Neural cell (in vitro differentiated cells): ENCODE results near the gene ASB18. TPM values are rescaled to one million over a fixed set of nuclear protein-coding genes. Genes with fewer than 3 reads are reported as not detected.

Source experiments
- H2AFZ ChIP-seq: fragments of 200-600, 300-800 bp; sonication (generic), shearing (Covaris generic); 2 replicates; pipeline ENCODE4 v1.6.0; 2014; ENCODE audit warnings: low read depth, mild to moderate bottlenecking, antibody characterized with exemption, low read length, moderate library complexity
- H3F3A ChIP-seq: fragments of 200-600 bp; shearing (Covaris generic); 2 replicates; pipeline ENCODE4 v1.6.1; 2016; ENCODE audit warnings: mild to moderate bottlenecking, moderate library complexity, mixed read lengths, antibody characterized with exemption, low read length; ENCODE audit not compliant: insufficient read depth, poor library complexity, severe bottlenecking
- H3K27ac ChIP-seq: fragments of 200-600, 300-800 bp; sonication (generic), shearing (Covaris generic); 2 replicates; pipeline ENCODE4 v1.5.1; 2014; ENCODE audit warnings: mild to moderate bottlenecking, low read length, moderate library complexity
- H3K27me3 ChIP-seq: fragments of 300-800, 200-600 bp; sonication (generic), shearing (Covaris generic); 2 replicates; pipeline ENCODE4 v1.6.0; 2014; ENCODE audit warnings: mild to moderate bottlenecking, low read depth, low read length, moderate library complexity; ENCODE audit not compliant: insufficient read depth
- H3K36me3 ChIP-seq: fragments of 300-800, 200-600 bp; sonication (generic), shearing (Covaris generic); 2 replicates; pipeline ENCODE4 v1.5.1; 2014; ENCODE audit warnings: mild to moderate bottlenecking, antibody characterized with exemption, low read length, moderate library complexity; ENCODE audit not compliant: insufficient read depth
- H3K4me2 ChIP-seq: fragments of 300-800, 200-600 bp; sonication (generic), shearing (Covaris generic); 2 replicates; pipeline ENCODE4 v1.6.0; 2014; ENCODE audit warnings: mild to moderate bottlenecking, low read length
- H3K4me3 ChIP-seq: fragments of 300-800, 200-600 bp; sonication (generic), shearing (Covaris generic); 2 replicates; pipeline ENCODE4 v1.5.1; 2014; ENCODE audit warnings: mild to moderate bottlenecking, low read length, moderate library complexity
- H3K79me2 ChIP-seq: fragments of 200-600 bp; shearing (Covaris generic); replicated peaks from 2 replicates; pipeline ENCODE4 v1.6.0; 2014; ENCODE audit warnings: mild to moderate bottlenecking, low read length, moderate library complexity; ENCODE audit not compliant: insufficient read depth
- H3K9ac ChIP-seq: fragments of 300-800, 200-600 bp; sonication (generic), shearing (Covaris generic); 2 replicates; pipeline ENCODE4 v1.6.1; 2016; ENCODE audit warnings: mild to moderate bottlenecking, low read length, mixed read lengths
- H3K9me2 ChIP-seq: fragments of 200-600 bp; shearing (Covaris generic); 2 replicates; pipeline ENCODE4 v1.6.1; 2016; ENCODE audit warnings: mild to moderate bottlenecking, low read length, mixed read lengths; ENCODE audit not compliant: insufficient read depth
- H3K9me3 ChIP-seq: fragments of 200-600, 300-800 bp; sonication (generic), shearing (Covaris generic); 2 replicates; pipeline ENCODE4 v1.6.1; 2016; ENCODE audit warnings: mild to moderate bottlenecking, mixed run types, low read length, moderate library complexity, mixed read lengths
- H4K20me1 ChIP-seq: fragments of 200-600 bp; shearing (Covaris generic); 2 replicates; pipeline ENCODE4 v1.6.1; 2016; ENCODE audit warnings: mild to moderate bottlenecking, mixed run types; ENCODE audit not compliant: insufficient read depth
- CTCF ChIP-seq: fragments of 450-650 bp; IDR thresholded peaks from 2 replicates; pipeline ENCODE4 v1.5.1; 2014; ENCODE audit warnings: antibody characterized with exemption, mild to moderate bottlenecking, moderate library complexity; ENCODE audit not compliant: poor library complexity, severe bottlenecking
- EP300 ChIP-seq: fragments of 450-650 bp; conservative IDR thresholded peaks from 2 replicates; pipeline ENCODE4 v1.6.1; 2014; ENCODE audit warnings: antibody characterized with exemption, mild to moderate bottlenecking, moderate library complexity; ENCODE audit not compliant: poor library complexity, severe bottlenecking
- EZH2 ChIP-seq: fragments of 200-600, 300-800 bp; shearing (Covaris generic), sonication (generic); IDR thresholded peaks from 2 replicates; pipeline ENCODE4 v1.6.1; 2014; ENCODE audit warnings: antibody characterized with exemption, low read length, borderline replicate concordance, mild to moderate bottlenecking; ENCODE audit not compliant: insufficient read depth, poor library complexity, severe bottlenecking
- MXI1 ChIP-seq: fragments of 450-650 bp; conservative IDR thresholded peaks from 2 replicates; pipeline ENCODE4 v1.6.1; 2014; ENCODE audit warnings: antibody characterized with exemption, mild to moderate bottlenecking; ENCODE audit not compliant: poor library complexity, severe bottlenecking
- POLR2AphosphoS5 ChIP-seq: IDR thresholded peaks from 2 replicates; pipeline ENCODE4 v1.6.1; 2012
- RAD21 ChIP-seq: fragments of 450-650 bp; conservative IDR thresholded peaks from 2 replicates; pipeline ENCODE4 v1.6.1; 2014; ENCODE audit warnings: antibody characterized with exemption, mild to moderate bottlenecking, moderate library complexity
- REST ChIP-seq: IDR thresholded peaks from 2 replicates; pipeline ENCODE4 v1.6.1; 2012; ENCODE audit warnings: borderline replicate concordance
- SMC3 ChIP-seq: fragments of 450-650 bp; conservative IDR thresholded peaks from 2 replicates; pipeline ENCODE4 v1.6.1; 2014; ENCODE audit warnings: antibody characterized with exemption, mild to moderate bottlenecking, moderate library complexity; ENCODE audit not compliant: poor library complexity
- TAF1 ChIP-seq: IDR thresholded peaks from 2 replicates; pipeline ENCODE4 v1.6.1; 2012; ENCODE audit warnings: low read depth
- polyA plus RNA-seq: library from polyadenylated mRNA; depleted of rRNA; stranded (reverse); fragments of >200 nt; gene quantifications from 2 replicates; pipeline ENCODE4 v1.2.3, GENCODE V29; 2014

ASB18 gene
- polyA plus RNA-seq, 1 donor from 2014 or later = not detected

GRCh38 chr2:236193026-236193425 is 71.2 kb downstream of the ASB18 start:
- no peak overlapping the region for H3K4me2 ChIP-seq
- H3F3A ChIP-seq = no peaks in the 10 kb centered on the region
- no peak for TF ChIP-seq SMC3
- TF ChIP-seq CTCF = no peak
- no peak for TF ChIP-seq REST
- no peak for TF ChIP-seq EP300
- TF ChIP-seq MXI1 = no peak
- no peak for TF ChIP-seq RAD21
- no peak for TF ChIP-seq EZH2
- TF ChIP-seq TAF1 = no peak
- TF ChIP-seq POLR2AphosphoS5 = no peak
- H3K79me2 ChIP-seq = no peaks in the 10 kb centered on the region
- no peaks in the 10 kb centered on the region for H3K9me3 ChIP-seq
- H3K4me3 ChIP-seq = no peak overlapping the region
- H2AFZ ChIP-seq = no peak overlapping the region
- H3K36me3 ChIP-seq = no peaks in the 10 kb centered on the region
- H3K27me3 ChIP-seq = no peaks in the 10 kb centered on the region
- no peak overlapping the region for H3K9ac ChIP-seq
- no peaks in the 10 kb centered on the region for H3K9me2 ChIP-seq
- H4K20me1 ChIP-seq = no peaks in the 10 kb centered on the region
- no peak overlapping the region for H3K27ac ChIP-seq

GRCh38 chr2:236190674-236191073 is 73.5 kb downstream of the ASB18 start:
- H3K4me2 ChIP-seq = no peak overlapping the region
- no peaks in the 10 kb centered on the region for H4K20me1 ChIP-seq
- no peak for TF ChIP-seq MXI1
- no peak for TF ChIP-seq EP300
- no peak for TF ChIP-seq TAF1
- H3K9me2 ChIP-seq = no peaks in the 10 kb centered on the region
- H3K9me3 ChIP-seq = no peaks in the 10 kb centered on the region
- no peak overlapping the region for H3K4me3 ChIP-seq
- no peaks in the 10 kb centered on the region for H3K36me3 ChIP-seq
- H3K79me2 ChIP-seq = no peaks in the 10 kb centered on the region
- H3K27ac ChIP-seq = no peak overlapping the region
- no peak overlapping the region for H2AFZ ChIP-seq
- H3K9ac ChIP-seq = no peak overlapping the region
- no peaks in the 10 kb centered on the region for H3F3A ChIP-seq
- no peaks in the 10 kb centered on the region for H3K27me3 ChIP-seq

- Histone ChIP-seq H3K36me3 (no peaks in the 10 kb centered on the region), H3K9me2 (no peaks in the 10 kb centered on the region), H3K27ac (no peak overlapping the region), H3K9me3 (peaks cover 8% of the 10 kb centered on the region), H3K4me2 (no peak overlapping the region), H3K4me3 (no peak overlapping the region), H2AFZ (no peak overlapping the region), H3K27me3 (peaks cover 33% of the 10 kb centered on the region), H3F3A (no peaks in the 10 kb centered on the region), H3K79me2 (no peaks in the 10 kb centered on the region), H4K20me1 (no peaks in the 10 kb centered on the region), H3K9ac (no peak overlapping the region)
- TF ChIP-seq SMC3 (no peak), CTCF (no peak), POLR2AphosphoS5 (no peak), MXI1 (no peak), REST (no peak), TAF1 (no peak), EP300 (no peak), RAD21 (no peak), EZH2 (no peak)
These were observed 79.5 kb downstream of the ASB18 start for GRCh38 chr2:236184701-236185100.
